Measurements from ENCODE around the gene EPS15.
"Not testable (repeated sequence)": the region's sequence is repeated elsewhere in the genome, so short reads cannot be mapped to it uniquely, and the experiment has no call there.

Gene EPS15

GRCh38 chr1:51463561-51463960 lies 55.5 kb downstream of the EPS15 start:
- no peak for FAIRE-seq

GRCh38 chr1:51462289-51462688 lies 56.8 kb downstream of the EPS15 start:
- FAIRE-seq = not testable (repeated sequence)

DNA sequence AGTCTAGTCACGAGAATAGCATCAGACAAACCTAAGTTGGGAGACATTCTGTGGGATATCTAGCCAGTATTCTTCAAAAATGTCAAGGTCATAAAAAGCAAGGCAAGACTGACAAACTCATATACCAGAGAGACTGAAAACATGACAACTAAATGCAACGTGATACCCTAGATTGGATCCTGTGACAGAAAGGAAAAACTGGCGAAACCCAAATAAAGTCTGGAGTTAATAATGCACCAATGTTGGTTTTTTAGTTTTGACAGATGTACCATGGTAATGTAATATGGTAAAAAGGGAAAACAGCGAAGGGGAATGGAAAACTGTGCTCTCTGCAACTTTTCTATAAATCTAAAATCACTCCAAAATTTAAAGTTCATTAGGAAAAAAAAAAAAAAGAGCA lies 64.5 kb downstream of the EPS15 start:
- FAIRE-seq = no peak

DNA sequence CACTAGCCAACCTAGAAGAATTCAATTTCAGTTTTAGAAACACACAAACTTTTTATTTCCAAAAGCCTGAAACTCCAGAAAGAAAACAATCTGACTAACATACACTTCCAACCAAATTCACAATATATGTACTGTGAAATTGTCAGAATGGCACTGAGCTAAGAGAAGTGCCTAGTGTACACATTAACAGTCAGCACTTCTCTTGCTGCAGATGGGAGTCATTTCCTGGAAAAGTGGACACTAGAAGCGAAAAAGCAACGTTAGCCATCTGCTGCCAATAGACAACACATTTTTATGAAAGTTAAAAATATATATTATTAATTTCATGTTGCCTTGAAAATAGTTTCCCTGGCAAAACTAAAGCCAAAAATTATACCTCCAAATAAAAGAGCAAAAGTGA lies 66.1 kb downstream of the EPS15 start:
- no peak for FAIRE-seq

- not testable (repeated sequence) for FAIRE-seq
These were observed 70.1 kb downstream of the EPS15 start for GRCh38 chr1:51448844-51449454.

DNA sequence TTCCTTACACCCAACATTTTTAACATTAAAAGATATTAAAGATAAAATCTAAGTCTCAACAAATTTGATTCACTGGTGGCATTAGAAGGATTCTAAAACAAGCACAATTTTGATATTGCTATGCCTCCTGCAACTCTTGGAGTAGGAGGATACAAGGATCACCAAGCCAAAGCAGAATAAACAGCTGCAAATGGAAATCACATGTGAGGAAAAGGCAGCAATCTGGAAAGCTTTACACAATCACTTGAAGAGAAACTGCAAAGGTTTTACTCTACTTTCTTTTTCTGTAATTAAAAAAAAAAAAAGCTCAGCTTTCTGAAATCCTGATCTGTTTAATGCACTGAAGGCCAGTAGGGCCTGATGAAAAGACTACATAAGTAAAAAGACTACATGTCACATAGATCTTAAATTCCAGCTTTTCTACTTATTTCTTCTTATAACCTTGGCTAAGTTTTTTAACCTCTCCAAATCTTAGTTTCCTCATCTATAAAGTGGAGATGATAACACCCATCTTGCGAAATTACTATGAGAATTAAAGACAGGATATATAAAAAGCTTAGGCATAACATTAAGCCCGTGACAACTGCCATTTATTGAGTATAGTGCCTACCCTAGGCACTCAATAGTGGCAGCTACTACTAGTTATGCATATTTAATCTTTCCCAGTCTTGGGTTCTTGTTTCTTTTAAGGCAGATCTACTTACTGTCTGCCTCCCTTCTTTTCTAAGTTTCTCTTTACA lies 73.5 kb downstream of the EPS15 start:
- FAIRE-seq = no peak

GRCh38 chr1:51444534-51445192 lies 74.4 kb downstream of the EPS15 start:
- no peak for FAIRE-seq

- no peak for FAIRE-seq
These were observed 75.0 kb downstream of the EPS15 start for GRCh38 chr1:51444096-51444495.

DNA sequence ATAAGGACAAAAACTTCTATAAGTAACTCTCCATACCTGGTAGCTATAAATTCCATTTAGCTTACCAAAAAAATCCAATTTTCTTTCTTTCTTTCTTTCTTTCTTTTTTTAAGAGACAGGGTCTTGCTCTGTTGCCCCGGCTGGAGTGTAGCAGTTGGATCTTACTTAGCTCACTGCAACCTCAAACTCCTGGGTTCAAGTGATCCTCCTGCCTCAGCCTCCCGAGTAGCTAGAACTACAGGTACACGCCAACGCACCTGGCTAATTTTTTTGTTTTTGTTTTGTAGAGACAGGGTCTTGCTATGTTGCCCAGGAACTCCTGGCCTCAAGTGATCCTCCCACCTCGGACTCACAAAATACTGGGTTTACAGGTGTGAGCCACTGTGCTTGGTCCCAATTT lies 75.5 kb downstream of the EPS15 start:
- no peak for FAIRE-seq

- no peak for FAIRE-seq
These were observed 76.5 kb downstream of the EPS15 start for GRCh38 chr1:51442616-51443015.

- no peak for FAIRE-seq
These were observed 76.9 kb downstream of the EPS15 start for GRCh38 chr1:51442198-51442597.

DNA sequence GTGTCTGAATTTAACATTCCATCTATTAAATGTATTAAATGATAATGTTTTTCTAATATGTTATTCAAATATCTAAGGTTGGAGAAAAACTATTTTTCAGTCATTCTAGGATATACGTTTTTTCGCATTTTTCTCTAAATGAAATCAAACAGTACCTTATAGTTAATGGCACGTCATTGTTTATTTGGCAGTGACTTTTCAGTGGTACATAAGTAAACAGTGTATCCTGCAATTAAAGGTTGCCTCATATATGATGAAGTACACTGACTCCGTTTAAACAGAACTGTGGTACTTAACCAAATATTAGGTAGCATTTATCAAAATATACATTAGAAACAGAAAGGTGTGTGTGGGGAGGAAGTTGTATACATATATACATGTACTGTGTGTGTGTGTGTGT lies 79.2 kb downstream of the EPS15 start:
- FAIRE-seq = no peak

DNA sequence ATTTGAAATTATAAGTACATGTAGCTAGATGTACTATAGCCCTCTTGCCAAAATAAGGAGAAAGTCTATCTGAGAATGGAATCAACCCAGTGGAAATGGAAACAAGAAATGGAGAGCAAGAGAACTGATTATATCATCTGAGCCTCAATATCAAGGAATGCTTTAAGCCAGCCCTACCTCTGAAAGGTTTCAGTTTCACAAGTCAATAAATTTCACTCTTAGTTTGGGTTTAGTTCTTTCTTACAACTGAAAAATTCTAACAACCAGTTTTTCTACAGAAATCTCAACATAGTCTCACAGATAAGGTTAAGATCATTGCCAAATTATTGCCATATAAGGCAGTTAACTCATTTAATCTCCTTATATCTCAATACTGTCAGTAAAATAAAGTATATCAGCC lies 80.0 kb downstream of the EPS15 start:
- no peak for FAIRE-seq

GRCh38 chr1:51437391-51437790 lies 81.7 kb downstream of the EPS15 start:
- not testable (repeated sequence) for FAIRE-seq

DNA sequence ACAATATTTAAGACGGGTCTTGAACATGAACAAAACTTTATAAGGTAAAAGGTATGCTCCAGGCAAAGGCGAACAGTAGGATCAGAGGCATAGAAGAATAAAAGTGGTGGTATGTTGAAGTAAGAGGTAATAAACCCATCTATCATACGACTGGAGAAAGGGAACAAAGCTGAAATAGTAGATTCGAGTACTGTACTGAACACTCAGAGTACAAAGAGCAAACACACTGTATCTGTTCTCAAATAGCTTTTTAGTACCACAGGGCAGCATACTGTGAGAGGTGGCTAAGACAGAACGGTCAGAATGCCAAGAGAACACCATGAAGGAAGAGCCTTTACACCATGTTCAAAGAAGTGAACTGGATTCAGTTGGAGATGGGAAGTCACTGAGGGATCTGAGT lies 83.2 kb downstream of the EPS15 start:
- FAIRE-seq = no peak

GRCh38 chr1:51433972-51434510 lies 85.0 kb downstream of the EPS15 start:
- FAIRE-seq = no peak

- no peak for FAIRE-seq
These were observed 85.6 kb downstream of the EPS15 start for GRCh38 chr1:51433269-51433971.

- FAIRE-seq = no peak
These were observed 86.9 kb downstream of the EPS15 start for GRCh38 chr1:51432146-51432545.

DNA sequence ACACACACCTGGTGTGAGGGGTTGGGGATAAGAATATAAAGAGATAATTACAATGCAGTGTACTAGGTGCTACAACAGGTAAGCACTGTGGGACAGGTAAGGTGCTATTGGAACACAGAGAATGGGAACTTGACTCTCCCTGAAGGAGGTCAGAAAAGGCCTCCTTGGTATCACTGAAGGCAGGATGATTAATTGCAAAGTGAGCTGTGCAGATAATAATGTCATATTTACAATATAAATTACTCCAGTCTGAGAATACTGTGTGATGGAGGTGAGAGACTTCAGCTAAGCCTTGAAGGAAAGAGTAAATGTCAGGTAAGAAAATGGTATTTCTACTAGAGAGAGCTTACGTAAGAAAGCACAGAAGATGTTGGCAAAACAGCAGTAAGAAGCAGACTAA lies 91.6 kb downstream of the EPS15 start:
- no peak for FAIRE-seq

GRCh38 chr1:51425955-51426354 lies 93.1 kb downstream of the EPS15 start:
- no peak for FAIRE-seq

- no peak for FAIRE-seq
These were observed 93.8 kb downstream of the EPS15 start for GRCh38 chr1:51425273-51425672.

GRCh38 chr1:51423073-51423821 lies 95.8 kb downstream of the EPS15 start:
- no peak for FAIRE-seq

All from TTC549 (cell line).